ENCODE data around the gene DAB2. TPM values are rescaled to one million over a fixed set of nuclear protein-coding genes. Genes with fewer than 3 reads are reported as not detected.

The DAB2 gene
- total RNA-seq, 1 experiment from 2014 or later: 2.3 TPM

DNA sequence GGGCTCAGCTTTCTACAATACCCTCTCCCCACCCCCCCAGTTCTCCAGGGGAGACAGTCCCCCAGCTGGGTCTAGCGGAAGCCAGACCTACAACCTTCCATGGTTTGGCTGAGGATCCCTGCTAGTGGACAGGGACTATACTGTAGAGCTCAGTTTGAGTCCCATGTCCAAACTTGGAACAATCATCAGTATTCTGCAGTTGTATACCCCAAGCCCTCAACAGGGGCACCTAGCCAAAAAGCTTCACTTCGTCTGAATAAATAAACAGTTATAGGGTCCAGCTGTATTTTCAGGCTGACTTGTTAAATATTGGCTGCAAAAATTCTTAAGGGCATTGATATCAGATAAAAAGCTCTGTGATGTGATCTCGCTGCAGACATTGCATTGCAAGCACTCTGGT, 45.1 kb downstream of the DAB2 start:
- H3K36me3 Mint-ChIP-seq (ENCODE audit: insufficient read depth in 1 of 3, low read depth in 3 of 3): no peaks in the 10 kb centered on the region; a peak in 2 of 7 replicates

More for the DNA sequence above, 45.1 kb downstream of the DAB2 start:
- H2BK5ac ChIP-seq (ENCODE audit: insufficient read length, low read length): no peak overlapping the region
- no peak overlapping the region for H2BK12ac ChIP-seq (ENCODE audit: insufficient read length, low read depth, low read length)
- DNase-seq: no peak
- no peak overlapping the region for H4K8ac ChIP-seq (replicated peaks; ENCODE audit: insufficient read length, low read depth, low read length)
- Mint-ChIP-seq H3K27me3 (ENCODE audit: low read depth) (no peaks in the 10 kb centered on the region; the same call in 1 of the 2 replicates), H3K27ac (no peak overlapping the region), H3K9me3 (no peaks in the 10 kb centered on the region; a peak in 1 of 5 replicates), H3K4me1 (peaks cover 4 to 5% of the 10 kb centered on the region in 2 experiments), H3K4me3 (no peak overlapping the region)
- no peak overlapping the region for H2AK5ac ChIP-seq (ENCODE audit: insufficient read length, low read length)
- H3K9me3 ChIP-seq (ENCODE audit: control insufficient read depth, low read depth, low read length): no peaks in the 10 kb centered on the region
- no peak overlapping the region for H3T11ph ChIP-seq (ENCODE audit: low read length)
- no peaks in the 10 kb centered on the region for H3K79me2 ChIP-seq (ENCODE audit: insufficient read depth, low read length)
- H4K20me1 ChIP-seq (ENCODE audit: control insufficient read depth, insufficient read depth, insufficient read length): no peaks in the 10 kb centered on the region
- no peak overlapping the region for H3K9ac ChIP-seq (ENCODE audit: extremely low read depth, insufficient read length, low read length)
- no CpG with 5 or more reads among the region's 3 CpGs for WGBS (ENCODE audit: extremely low coverage, insufficient read length, low lambda C conversion rate)
- TF ChIP-seq, protein P1, sequence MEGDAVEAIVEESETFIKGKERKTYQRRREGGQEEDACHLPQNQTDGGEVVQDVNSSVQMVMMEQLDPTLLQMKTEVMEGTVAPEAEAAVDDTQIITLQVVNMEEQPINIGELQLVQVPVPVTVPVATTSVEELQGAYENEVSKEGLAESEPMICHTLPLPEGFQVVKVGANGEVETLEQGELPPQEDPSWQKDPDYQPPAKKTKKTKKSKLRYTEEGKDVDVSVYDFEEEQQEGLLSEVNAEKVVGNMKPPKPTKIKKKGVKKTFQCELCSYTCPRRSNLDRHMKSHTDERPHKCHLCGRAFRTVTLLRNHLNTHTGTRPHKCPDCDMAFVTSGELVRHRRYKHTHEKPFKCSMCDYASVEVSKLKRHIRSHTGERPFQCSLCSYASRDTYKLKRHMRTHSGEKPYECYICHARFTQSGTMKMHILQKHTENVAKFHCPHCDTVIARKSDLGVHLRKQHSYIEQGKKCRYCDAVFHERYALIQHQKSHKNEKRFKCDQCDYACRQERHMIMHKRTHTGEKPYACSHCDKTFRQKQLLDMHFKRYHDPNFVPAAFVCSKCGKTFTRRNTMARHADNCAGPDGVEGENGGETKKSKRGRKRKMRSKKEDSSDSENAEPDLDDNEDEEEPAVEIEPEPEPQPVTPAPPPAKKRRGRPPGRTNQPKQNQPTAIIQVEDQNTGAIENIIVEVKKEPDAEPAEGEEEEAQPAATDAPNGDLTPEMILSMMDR (conservative IDR thresholded peaks at IDR 0.05): no peak
- H3K4me1 ChIP-seq (ENCODE audit: insufficient read depth, low read length): peaks cover 2% of the 10 kb centered on the region; the same call in 1 of the 2 replicates
- H2AFZ ChIP-seq (ENCODE audit: low read length): no peak overlapping the region
- no peak overlapping the region for H3K23ac ChIP-seq (ENCODE audit: insufficient read length, low read depth, low read length)
- no peak overlapping the region for H2BK120ac ChIP-seq (ENCODE audit: low read depth, low read length, poor library complexity, severe bottlenecking)
- no peak overlapping the region for H3K18ac ChIP-seq (ENCODE audit: insufficient read length, low read depth, low read length)
- H3K27ac ChIP-seq (ENCODE audit: insufficient read length, low read depth, low read length): no peak overlapping the region
- no peak overlapping the region for H3K56ac ChIP-seq (ENCODE audit: insufficient read length, low read depth, low read length)
- no peak overlapping the region for H2BK20ac ChIP-seq (ENCODE audit: low read depth, low read length, poor library complexity, severe bottlenecking)
- H3K79me1 ChIP-seq (ENCODE audit: insufficient read depth, low read depth, low read length, poor library complexity, severe bottlenecking): no peaks in the 10 kb centered on the region
- no peak overlapping the region for H4K5ac ChIP-seq (ENCODE audit: insufficient read length, low read depth, low read length)
- no peak overlapping the region for H3K4me2 ChIP-seq (ENCODE audit: insufficient read depth, insufficient read length, low read length)
- no peaks in the 10 kb centered on the region for H3K23me2 ChIP-seq (ENCODE audit: insufficient read length, low read depth, low read length, poor library complexity, severe bottlenecking)
- H2BK15ac ChIP-seq (ENCODE audit: low read depth, low read length): no peak overlapping the region
- H4K91ac ChIP-seq (ENCODE audit: insufficient read length, low read depth, low read length): no peak overlapping the region
- H3K14ac ChIP-seq (ENCODE audit: insufficient read depth, low read length): no peak overlapping the region
- H3K27me3 ChIP-seq (ENCODE audit: insufficient read depth, low read length): no peaks in the 10 kb centered on the region
- no peak overlapping the region for H3K4ac ChIP-seq (ENCODE audit: low read depth, low read length)

Data from H9 (cell line).